ENCODE measurements around the gene TNXB.
A peak's percentile ranks its signal among the peaks of the same experiment; 100 is the strongest.

TNXB gene

GRCh38 chr6:32139590-32139989 lies 30.5 kb upstream of the TNXB start:
- no peak for DNase-seq (ENCODE audit: low read depth)

GRCh38 chr6:32137454-32137853 lies 28.3 kb upstream of the TNXB start:
- no peak for DNase-seq (ENCODE audit: low read depth)

GRCh38 chr6:32133786-32134185 lies 24.6 kb upstream of the TNXB start:
- DNase-seq (ENCODE audit: low read depth) = no peak

- no peak for DNase-seq (ENCODE audit: low read depth)
Observed at GRCh38 chr6:32132110-32132509, 23.0 kb upstream of the TNXB start.

GRCh38 chr6:32131439-32131948 lies 22.4 kb upstream of the TNXB start:
- DNase-seq (ENCODE audit: low read depth) = no peak

GRCh38 chr6:32129297-32130088 lies 20.4 kb upstream of the TNXB start:
- no peak for DNase-seq (ENCODE audit: low read depth)

GRCh38 chr6:32128751-32129296 lies 19.7 kb upstream of the TNXB start:
- DNase-seq (ENCODE audit: low read depth) = no peak

GRCh38 chr6:32127717-32128592 lies 18.8 kb upstream of the TNXB start, which contains the start of gene ATF6B:
Gene ATF6B, minus strand, starts transcription at chr6:32128246. Its CDS starts 39 bp downstream, at chr6:32128207.
- DNase-seq (ENCODE audit: low read depth) = peak; percentile 96

GRCh38 chr6:32127409-32127716 lies 18.2 kb upstream of the TNXB start:
- no peak for DNase-seq (ENCODE audit: low read depth)

GRCh38 chr6:32126880-32127279 lies 17.7 kb upstream of the TNXB start:
- no peak for DNase-seq (ENCODE audit: low read depth)

- DNase-seq (ENCODE audit: low read depth) = no peak
Observed at GRCh38 chr6:32123681-32124080, 14.5 kb upstream of the TNXB start.

- no peak for DNase-seq (ENCODE audit: low read depth)
Observed at GRCh38 chr6:32120573-32121059, 11.5 kb upstream of the TNXB start.

- DNase-seq (ENCODE audit: low read depth) = peak; percentile 49
Observed at GRCh38 chr6:32118782-32119628, 9.9 kb upstream of the TNXB start.

GRCh38 chr6:32117461-32117860 lies 8.3 kb upstream of the TNXB start:
- no peak for DNase-seq (ENCODE audit: low read depth)

- no peak for DNase-seq (ENCODE audit: low read depth)
Observed at GRCh38 chr6:32116674-32117073, 7.5 kb upstream of the TNXB start.

GRCh38 chr6:32115623-32116022 lies 6.5 kb upstream of the TNXB start:
- no peak for DNase-seq (ENCODE audit: low read depth)

GRCh38 chr6:32114796-32115195 lies 5.7 kb upstream of the TNXB start:
- no peak for DNase-seq (ENCODE audit: low read depth)

GRCh38 chr6:32113386-32114352 lies 4.5 kb upstream of the TNXB start:
- DNase-seq (ENCODE audit: low read depth) = no peak

GRCh38 chr6:32112431-32112980 lies 3.4 kb upstream of the TNXB start:
- DNase-seq (ENCODE audit: low read depth) = no peak
